IPS-20b (cell line): ENCODE data around the gene ZNF611.
"Not testable (repeated sequence)": the region's sequence is repeated elsewhere in the genome, so short reads cannot be mapped to it uniquely, and the experiment has no call there.

Experiments used
- H3K27ac ChIP-seq: one replicate; pipeline ENCODE4 v1.5.1; 2013; ENCODE audit warnings: low read length
- H3K27me3 ChIP-seq: 2 replicates; pipeline ENCODE4 v1.6.1; 2013; ENCODE audit warnings: mild to moderate bottlenecking, low read length, inconsistent platforms; ENCODE audit not compliant: insufficient read depth
- H3K36me3 ChIP-seq: 2 replicates; pipeline ENCODE4 v1.6.1; 2013; ENCODE audit warnings: low read depth, mild to moderate bottlenecking, inconsistent platforms, low read length, moderate library complexity; ENCODE audit not compliant: insufficient read depth
- H3K4me1 ChIP-seq: 2 replicates; pipeline ENCODE4 v1.6.1; 2013; ENCODE audit warnings: mild to moderate bottlenecking, control low read depth, inconsistent platforms, low read length, moderate library complexity; ENCODE audit not compliant: insufficient read depth
- H3K4me3 ChIP-seq: 2 replicates; pipeline ENCODE4 v1.5.1; 2013; ENCODE audit warnings: mild to moderate bottlenecking, low read length, inconsistent platforms
- H3K9ac ChIP-seq: 2 replicates; pipeline ENCODE4 v1.6.1; 2013; ENCODE audit warnings: low read depth, mild to moderate bottlenecking, inconsistent platforms, low read length, moderate library complexity
- H3K9me3 ChIP-seq: 2 replicates; pipeline ENCODE4 v1.6.1; 2013; ENCODE audit warnings: mild to moderate bottlenecking, low read depth, low read length, inconsistent platforms; ENCODE audit not compliant: insufficient read depth

The ZNF611 gene

DNA sequence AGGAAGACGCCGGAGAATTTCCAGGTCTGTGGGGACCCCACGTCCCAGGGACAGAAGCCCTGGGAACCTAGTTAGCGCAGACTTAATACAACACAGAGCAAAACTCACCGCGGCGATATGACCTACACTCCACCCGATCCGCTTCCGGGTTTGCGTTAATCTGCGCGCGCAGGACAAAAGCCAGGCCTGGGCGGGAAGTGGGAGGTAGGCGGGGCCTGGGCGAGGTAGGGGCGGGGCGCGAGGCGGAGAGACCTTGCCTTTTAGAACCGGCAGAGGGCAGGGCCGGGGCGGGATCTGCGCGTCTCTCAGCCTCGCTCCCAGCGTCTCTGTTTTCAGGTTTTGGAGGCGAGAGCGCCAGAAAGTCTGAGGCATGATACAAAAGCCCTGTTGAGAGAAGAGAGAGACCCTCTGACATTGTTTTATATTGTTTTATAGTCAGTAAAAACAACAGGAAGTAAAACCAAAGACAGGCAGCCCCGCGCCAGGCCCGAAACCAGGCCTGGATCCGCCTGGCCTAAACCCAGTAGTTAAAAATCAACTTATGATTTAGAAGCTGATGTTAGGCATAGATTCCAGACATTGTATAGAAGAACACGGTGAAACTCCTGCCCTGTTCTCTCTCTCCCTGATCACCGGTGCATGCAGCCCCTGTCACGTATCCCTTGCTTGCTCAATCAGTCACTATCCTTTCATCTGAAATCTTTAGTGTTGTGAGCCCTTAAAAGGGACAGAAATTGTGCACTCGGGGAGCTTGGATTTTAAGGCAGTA, at the start of gene ZNF611:
Gene ZNF611 (minus strand): TSS at position 152 of the 769 bp plus-strand sequence. CDS start 19,150 bp downstream, outside the sequence.
- peak within 1 kb of the TSS; percentile 79 for H3K27ac ChIP-seq
- H3K9ac ChIP-seq: peak within 1 kb of the TSS; percentile 91
- peak within 1 kb of the TSS; percentile 98 for H3K4me3 ChIP-seq
- peaks cover 6% of the 10 kb centered on the region; the same call in 1 of the 2 replicates for H3K4me1 ChIP-seq
- H3K36me3 ChIP-seq: no peaks in the 10 kb centered on the region
- H3K27me3 ChIP-seq: no peaks in the 10 kb centered on the region; the same call in 1 of the 2 replicates
- H3K9me3 ChIP-seq: no peaks in the 10 kb centered on the region

DNA sequence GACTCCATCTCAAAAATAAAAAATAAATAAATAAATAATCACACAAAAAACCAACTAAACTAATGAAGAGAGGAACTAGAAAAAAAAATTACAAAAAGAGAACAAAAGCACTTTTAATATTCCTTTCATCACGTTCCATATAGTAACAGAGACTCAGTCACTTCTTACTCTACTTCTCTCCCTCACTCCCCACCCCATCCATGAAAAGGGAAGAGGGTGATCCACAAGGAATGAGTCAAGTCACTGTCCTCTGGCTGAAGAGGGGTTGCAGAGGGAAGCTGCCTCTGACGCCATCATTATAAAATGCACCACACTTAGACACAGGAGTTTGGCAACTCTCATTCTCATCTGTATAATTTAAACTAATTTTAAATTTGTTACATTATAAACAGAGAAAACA, 48.0 kb upstream of the ZNF611 start:
- H3K9ac ChIP-seq, H3K4me1 ChIP-seq, H3K27ac ChIP-seq, H3K9me3 ChIP-seq, H3K36me3 ChIP-seq, H3K4me3 ChIP-seq: not testable (repeated sequence)
- H3K27me3 ChIP-seq: peaks cover 17% of the 10 kb centered on the region; the same call in 1 of the 2 replicates

DNA sequence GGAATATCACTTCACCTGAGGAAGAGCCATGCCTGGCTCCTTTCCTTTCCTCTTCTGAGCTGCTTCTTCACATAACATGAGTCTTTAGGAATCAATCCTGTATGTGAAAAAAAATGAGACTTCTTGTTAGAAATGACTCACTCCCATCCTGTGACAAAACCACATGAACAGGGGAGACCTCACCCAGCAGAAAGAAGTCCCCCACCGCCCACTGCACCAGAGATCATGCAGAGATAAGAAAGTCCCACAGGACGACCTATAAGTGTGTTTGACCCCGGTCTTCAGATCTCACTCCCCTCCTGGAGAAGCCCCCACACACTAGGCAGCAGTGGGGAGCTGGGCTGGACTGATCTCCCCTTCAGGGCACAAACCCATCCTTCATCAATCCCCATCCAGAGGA, 44.0 kb upstream of the ZNF611 start:
- no peak overlapping the region for H3K4me3 ChIP-seq
- H3K27ac ChIP-seq: no peak overlapping the region
- H3K9me3 ChIP-seq: no peaks in the 10 kb centered on the region
- H3K27me3 ChIP-seq: no peaks in the 10 kb centered on the region
- H3K4me1 ChIP-seq: no peaks in the 10 kb centered on the region
- no peak overlapping the region for H3K9ac ChIP-seq
- no peaks in the 10 kb centered on the region for H3K36me3 ChIP-seq

DNA sequence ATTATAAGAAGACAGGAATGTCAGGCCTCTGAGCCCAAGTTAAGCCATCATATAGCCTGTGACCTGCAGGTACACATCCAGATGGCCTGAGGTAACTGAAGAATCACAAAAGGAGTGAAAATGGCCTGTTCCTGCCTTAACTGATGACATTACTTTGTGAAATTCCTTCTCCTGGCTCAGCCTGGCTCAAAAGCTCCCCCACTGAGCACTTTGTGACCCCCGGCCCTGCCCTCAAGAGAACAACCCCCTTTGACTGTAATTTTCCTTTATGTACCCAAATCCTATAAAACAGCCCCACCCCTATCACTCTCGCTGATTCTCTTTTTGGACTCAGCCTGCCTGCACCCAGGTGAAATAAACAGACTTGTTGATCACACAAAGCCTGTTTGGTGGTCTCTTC, 21.6 kb upstream of the ZNF611 start:
- not testable (repeated sequence) for H3K36me3 ChIP-seq, H3K4me1 ChIP-seq, H3K9me3 ChIP-seq, H3K9ac ChIP-seq, H3K4me3 ChIP-seq, H3K27me3 ChIP-seq, H3K27ac ChIP-seq

DNA sequence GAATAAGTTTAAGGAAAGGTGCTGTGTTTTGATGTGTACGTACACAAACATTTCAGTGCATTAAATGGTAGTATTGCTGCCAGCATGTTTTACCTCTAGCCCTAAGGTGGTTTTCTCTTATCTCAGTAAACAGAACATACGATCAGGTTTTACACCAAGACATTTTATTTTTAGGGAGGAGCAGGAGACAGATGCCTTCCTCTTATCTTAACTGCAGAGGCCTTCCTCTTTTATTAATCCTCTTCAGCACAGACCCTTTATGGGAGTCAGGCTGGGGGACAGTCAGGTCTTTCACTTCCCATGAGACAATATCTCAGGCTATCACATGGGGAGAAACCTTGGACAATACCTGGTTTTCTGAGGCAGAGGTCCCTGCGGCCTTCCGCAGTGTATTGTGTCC, 14.9 kb upstream of the ZNF611 start:
- Histone ChIP-seq H3K36me3 (no peaks in the 10 kb centered on the region), H3K27ac (no peak overlapping the region), H3K27me3 (no peaks in the 10 kb centered on the region; the same call in 1 of the 2 replicates), H3K9ac (no peak overlapping the region), H3K9me3 (no peaks in the 10 kb centered on the region), H3K4me3 (no peak overlapping the region), H3K4me1 (no peaks in the 10 kb centered on the region)

DNA sequence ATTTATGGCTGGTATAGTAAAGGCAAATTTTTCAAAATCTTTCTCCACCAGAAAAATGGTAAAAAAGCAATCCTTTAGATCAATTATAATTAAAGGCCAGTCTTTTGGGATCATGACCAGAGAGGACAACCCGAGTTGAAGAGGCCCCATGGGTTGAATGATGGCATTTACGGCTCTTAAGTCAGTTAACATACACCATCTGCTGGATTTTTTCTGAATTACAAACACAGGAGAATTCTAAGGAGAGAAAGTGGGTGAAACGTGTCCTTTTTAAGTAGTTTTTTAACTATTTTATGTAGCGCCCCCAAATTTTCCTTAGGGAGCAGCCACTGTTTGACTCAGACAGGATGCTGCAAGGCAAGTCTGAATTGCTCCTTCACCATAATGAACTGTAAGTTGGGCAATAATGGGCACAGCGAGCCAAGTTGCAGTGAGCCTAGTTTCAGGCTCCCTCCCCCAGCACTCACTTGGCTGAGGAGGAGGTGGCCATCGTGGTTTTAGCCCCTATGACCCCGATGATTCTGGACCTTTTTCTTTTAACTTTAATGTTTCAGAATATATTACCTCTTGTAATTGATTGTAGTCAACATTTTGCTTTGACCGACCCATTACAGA, 13.6 kb upstream of the ZNF611 start:
- Histone ChIP-seq H3K27ac (no peak overlapping the region), H3K4me3 (peak overlapping the region; percentile 67; the same call in 1 of the 2 replicates), H3K9ac (no peak overlapping the region; the same call in 1 of the 2 replicates)

DNA sequence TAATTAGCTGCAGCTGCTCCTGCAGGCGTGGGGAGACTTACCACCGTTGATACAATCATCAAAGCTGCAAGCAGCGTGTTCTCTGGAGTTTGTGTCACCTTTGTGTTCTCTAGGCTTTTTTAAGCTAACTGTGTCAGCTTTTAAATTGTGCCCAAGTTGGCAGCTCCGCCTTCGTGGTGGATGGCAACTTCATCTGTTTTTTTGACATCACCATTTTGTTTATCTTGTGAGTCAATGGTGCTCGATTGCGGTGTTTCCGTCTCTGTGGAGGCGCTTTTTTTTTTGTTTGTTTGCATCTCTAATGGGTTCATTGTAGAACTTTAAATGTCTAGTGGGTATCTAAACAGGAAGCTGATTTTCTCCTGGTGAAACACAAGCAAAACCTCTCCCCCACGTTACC, 11.1 kb upstream of the ZNF611 start:
- not testable (repeated sequence) for H3K27ac ChIP-seq, H3K36me3 ChIP-seq, H3K4me1 ChIP-seq, H3K9ac ChIP-seq, H3K9me3 ChIP-seq, H3K4me3 ChIP-seq, H3K27me3 ChIP-seq

More for the DNA sequence above, 13.6 kb upstream of the ZNF611 start:
- no peaks in the 10 kb centered on the region; the same call in 1 of the 2 replicates for H3K27me3 ChIP-seq
- no peaks in the 10 kb centered on the region for H3K4me1 ChIP-seq
- H3K36me3 ChIP-seq: no peaks in the 10 kb centered on the region
- H3K9me3 ChIP-seq: no peaks in the 10 kb centered on the region

DNA sequence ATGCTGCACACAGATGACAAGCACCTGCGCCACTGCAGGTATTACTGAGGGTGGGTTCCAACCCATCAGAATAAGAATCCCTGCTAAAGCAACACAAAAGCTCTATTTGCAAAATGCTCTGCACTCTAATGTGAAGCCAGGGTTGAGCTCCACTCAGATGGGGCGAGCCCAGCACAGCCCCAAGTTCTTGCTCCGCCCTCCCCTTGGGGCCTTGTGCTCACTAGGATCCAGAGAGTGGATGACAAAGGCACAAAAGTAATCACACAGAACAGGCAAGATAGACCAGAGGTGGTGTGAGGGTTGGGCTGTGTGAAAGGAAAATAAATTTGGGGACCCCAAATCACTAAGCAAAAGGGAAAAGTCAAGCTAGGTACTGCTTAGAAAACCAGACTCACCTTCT, 8.2 kb upstream of the ZNF611 start:
- Histone ChIP-seq H3K4me1 (0 out of 2 replicates have a peak, but pooled peaks cover 5% of the 10 kb centered on the region), H3K27me3 (no peaks in the 10 kb centered on the region), H3K9ac (no peak overlapping the region)

DNA sequence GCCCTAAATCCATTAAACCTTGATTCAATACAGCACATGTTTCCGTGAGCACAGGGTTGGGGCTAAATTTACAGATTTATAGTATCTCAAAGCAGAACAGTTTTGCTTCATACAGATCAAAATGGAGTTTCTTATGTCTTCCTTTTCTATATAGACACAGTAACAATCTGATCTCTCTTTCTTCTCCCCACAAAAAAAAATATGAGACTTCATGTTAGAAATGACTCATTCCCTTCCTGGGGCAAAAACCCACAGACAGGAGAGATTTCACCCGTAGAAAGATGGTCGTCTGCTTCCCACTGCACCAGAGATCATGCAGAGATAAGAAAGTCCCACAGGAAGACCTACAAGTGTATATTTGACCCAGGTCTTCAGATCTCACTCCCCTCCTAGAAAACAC, 7.7 kb upstream of the ZNF611 start:
- Histone ChIP-seq H3K27ac (no peak overlapping the region), H3K9ac (no peak overlapping the region), H3K4me3 (no peak overlapping the region), H3K27me3 (no peaks in the 10 kb centered on the region), H3K4me1 (0 out of 2 replicates have a peak, but pooled peaks cover 5% of the 10 kb centered on the region), H3K9me3 (no peaks in the 10 kb centered on the region), H3K36me3 (no peaks in the 10 kb centered on the region)

More for the DNA sequence above, 8.2 kb upstream of the ZNF611 start:
- Histone ChIP-seq H3K4me3 (no peak overlapping the region), H3K9me3 (no peaks in the 10 kb centered on the region), H3K27ac (no peak overlapping the region), H3K36me3 (no peaks in the 10 kb centered on the region)

DNA sequence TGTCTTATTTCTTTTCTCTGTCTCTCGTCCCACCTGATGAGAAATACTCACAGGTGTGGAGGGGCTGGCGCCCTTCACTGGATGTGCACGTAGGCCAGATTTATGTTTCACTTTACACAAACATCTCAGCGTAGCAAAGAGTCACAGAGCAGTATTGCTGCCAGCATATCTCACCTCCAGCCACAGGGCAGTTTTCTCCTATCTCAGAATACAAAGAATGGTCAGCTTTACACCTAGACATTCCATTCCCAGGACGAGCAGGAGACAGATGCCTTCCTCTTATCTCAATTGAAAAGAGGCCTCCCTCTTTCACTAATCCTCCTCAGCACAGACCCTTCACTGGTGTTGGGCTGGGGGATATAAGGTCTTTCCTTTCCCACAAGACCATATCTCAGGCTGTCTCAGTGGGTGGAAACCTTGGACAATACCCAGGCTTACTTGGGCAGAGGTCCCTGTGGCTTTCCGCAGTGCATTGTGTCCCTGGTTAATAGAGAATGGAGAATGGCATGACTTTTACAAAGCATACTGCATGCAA, 7.2 kb upstream of the ZNF611 start:
- no peaks in the 10 kb centered on the region for H3K27me3 ChIP-seq
- H3K27ac ChIP-seq: no peak overlapping the region
- H3K36me3 ChIP-seq: no peaks in the 10 kb centered on the region
- H3K9me3 ChIP-seq: no peaks in the 10 kb centered on the region
- no peak overlapping the region for H3K4me3 ChIP-seq
- H3K4me1 ChIP-seq: 0 out of 2 replicates have a peak, but pooled peaks cover 5% of the 10 kb centered on the region
- H3K9ac ChIP-seq: no peak overlapping the region

DNA sequence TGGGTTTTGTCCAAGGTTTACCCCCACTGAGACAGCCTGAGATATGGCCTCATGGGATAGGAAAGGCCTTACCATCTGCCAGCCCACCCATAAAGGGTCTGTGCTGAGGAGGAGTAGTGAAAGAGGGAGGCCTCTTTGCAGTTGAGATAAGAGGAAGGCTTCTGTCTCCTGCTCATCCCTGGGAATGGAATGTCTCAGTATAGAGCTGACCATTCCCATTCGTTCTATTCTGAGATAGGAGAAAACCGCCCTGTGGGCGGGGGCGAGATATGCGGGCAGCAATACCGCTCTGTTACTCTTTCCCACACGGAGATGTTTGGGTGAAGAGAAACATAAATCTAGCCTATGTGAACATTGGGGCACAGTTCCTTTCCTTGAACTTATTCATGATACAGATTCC, 6.5 kb upstream of the ZNF611 start:
- not testable (repeated sequence) for H3K27ac ChIP-seq, H3K4me1 ChIP-seq, H3K27me3 ChIP-seq, H3K4me3 ChIP-seq, H3K36me3 ChIP-seq, H3K9me3 ChIP-seq, H3K9ac ChIP-seq

DNA sequence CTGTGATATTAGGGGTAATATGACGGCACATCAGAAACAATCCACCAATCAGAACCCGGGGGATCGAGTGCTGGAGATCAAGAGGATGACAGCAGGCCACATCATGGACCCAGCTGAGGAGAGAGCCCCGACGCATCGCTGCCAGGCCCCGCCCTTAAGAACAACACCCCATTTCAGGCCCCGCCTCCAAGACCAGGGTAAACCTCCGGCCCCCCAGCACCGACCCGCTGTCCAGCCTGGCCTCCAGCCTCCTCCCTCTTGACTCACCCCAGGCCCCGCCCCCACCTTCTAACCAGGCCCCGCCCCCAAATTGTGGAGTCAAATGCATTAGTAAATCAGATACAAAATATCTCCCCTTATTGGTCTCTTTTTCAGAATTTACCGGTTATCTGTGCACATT, 4.7 kb upstream of the ZNF611 start:
- Histone ChIP-seq H3K4me1 (peaks cover 11% of the 10 kb centered on the region; the same call in 1 of the 2 replicates), H3K27me3 (no peaks in the 10 kb centered on the region), H3K27ac (no peak overlapping the region), H3K36me3 (no peaks in the 10 kb centered on the region), H3K9ac (no peak overlapping the region), H3K9me3 (no peaks in the 10 kb centered on the region), H3K4me3 (no peak overlapping the region)
